K562 (cell line): ENCODE results near the gene CENPO.

Source experiments
- BHLHE40 ChIP-seq: IDR thresholded peaks from 2 replicates; pipeline ENCODE4 v1.6.1; 2011; ENCODE audit warnings: low read length, improper control_type of control experiment
- CHD2 ChIP-seq: IDR thresholded peaks from 2 replicates; pipeline ENCODE4 v1.6.1; 2011; ENCODE audit warnings: low read depth, low read length
- KAT7 ChIP-seq: sonication (generic); formaldehyde crosslinking; IDR thresholded peaks from 2 replicates; pipeline ENCODE4 v1.8.0; 2022; ENCODE audit warnings: missing genetic modification reagents, mild to moderate bottlenecking, borderline replicate concordance
- NR2C2 ChIP-seq, 2 experiments: fragments of 200-800 bp in 1 of 2; sonication (Bioruptor generic) in 1 of 2; sonication (generic) in 1 of 2; formaldehyde crosslinking in 1 of 2; IDR thresholded peaks; 2 replicates each; pipeline versions ENCODE4 v1.6.1 to v1.8.0; 2016 to 2022; ENCODE audit warnings: mild to moderate bottlenecking in 1 of 2, missing compliant biosample characterization in 1 of 2, missing genetic modification characterization in 1 of 2, missing genetic modification reagents in 1 of 2
- RFX5 ChIP-seq: IDR thresholded peaks from 2 replicates; pipeline ENCODE4 v1.6.1; 2011; ENCODE audit warnings: low read depth, mild to moderate bottlenecking, improper control_type of control experiment, low read length

- TF ChIP-seq NR2C2 (CRISPR knock-in tag; IDR thresholded peaks at IDR 0.05) (no peak), NR2C2 (tag; IDR thresholded peaks at IDR 0.05) (no peak), CHD2 (no peak), KAT7 (no peak), BHLHE40 (no peak), RFX5 (no peak)
Measured at GRCh38 chr2:24806661-24807036, 13.4 kb downstream of the CENPO start.
